ENCODE measurements around the gene PLPPR2.

- no peak for TF ChIP-seq POLR2A (IDR thresholded peaks at IDR 0.05; ENCODE audit: low read length)
- no peak for TF ChIP-seq GATA1 (IDR thresholded peaks at IDR 0.05; ENCODE audit: low read depth, low read length)
These were observed 29.7 kb upstream of the PLPPR2 start for GRCh38 chr19:11325544-11325943.
